LHCN-M2 (cell line): ENCODE data around the gene NAA40. TPM values are rescaled to one million over a fixed set of nuclear protein-coding genes. Genes with fewer than 3 reads are reported as not detected.

ENCODE experiments used
- total RNA-seq: library from RNA; depleted of rRNA; stranded (reverse); fragments of >200 nt; gene quantifications from 2 replicates; pipeline ENCODE4 v1.2.3, GENCODE V29; 2014; rRNA removed

The NAA40 gene
- total RNA-seq, 1 experiment from 2014 or later: 17.6 TPM

Other genes with a start within 250 kb of the NAA40 start
- 23.3 and 24.8 TPM in 2 replicates for gene ZFTA, start 170.2 kb upstream of the NAA40 start, total RNA-seq
- gene SPINDOC, start 125.5 kb upstream of the NAA40 start, total RNA-seq: 31.7 and 33.8 TPM in 2 replicates
- gene MARK2, start 99.9 kb upstream of the NAA40 start, total RNA-seq: 14.6 and 16.4 TPM in 2 replicates
- gene RCOR2, start 21.8 kb upstream of the NAA40 start, total RNA-seq: 0.23 and 0.58 TPM in 2 replicates
- 611 and 814 TPM in 2 replicates for gene COX8A, start 35.6 kb downstream of the NAA40 start, total RNA-seq
- 47.8 and 62.5 TPM in 2 replicates for gene OTUB1, start 47.4 kb downstream of the NAA40 start, total RNA-seq
- not detected in 2 replicates for gene FLRT1, start 96.9 kb downstream of the NAA40 start, total RNA-seq
- 38.0 and 40.8 TPM in 2 replicates for gene MACROD1, start 227.1 kb downstream of the NAA40 start, total RNA-seq
- 237 and 248 TPM in 2 replicates for gene STIP1, start 247.2 kb downstream of the NAA40 start, total RNA-seq